NOMO-1 treated with dmso at 0.1 percent for 144 hours (cell line): Measurements from ENCODE around the gene ERMAP.
"Not testable (repeated sequence)": the region's sequence is repeated elsewhere in the genome, so short reads cannot be mapped to it uniquely, and the experiment has no call there.

ENCODE experiments used
- DNase-seq: peaks from one replicate; lab custom pipeline; 2025; ENCODE audit not compliant: unreplicated experiment; lab: John Stamatoyannopoulos, UW

The ERMAP gene

DNA sequence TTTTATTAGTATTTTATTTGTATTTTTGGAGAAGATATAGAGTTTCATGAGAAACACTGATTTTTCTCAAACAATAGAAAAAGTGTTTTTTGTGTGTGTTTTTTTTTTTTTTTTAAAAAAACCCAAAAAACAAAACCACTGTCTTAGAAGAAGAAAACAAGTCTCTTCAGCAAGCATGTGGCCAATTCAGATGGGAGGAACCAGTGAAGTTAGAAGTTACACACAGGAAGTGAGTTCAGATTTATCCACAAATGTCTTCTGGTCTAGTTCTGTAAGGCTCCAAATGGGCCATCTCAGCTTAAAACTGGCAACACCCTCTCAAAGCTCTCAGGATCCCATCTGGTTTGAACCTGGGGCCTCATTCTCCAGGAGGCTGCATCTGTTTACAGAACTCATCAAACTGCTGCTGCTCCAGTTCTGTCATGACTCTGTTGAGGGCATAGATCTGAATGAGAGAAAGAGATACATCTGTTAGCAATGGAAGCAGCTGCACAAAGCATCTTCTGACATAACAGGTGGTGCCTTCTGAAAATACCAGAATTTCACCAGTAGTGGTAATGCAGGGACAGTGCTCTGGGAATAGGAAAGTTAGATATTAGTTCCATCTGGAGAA, 9.8 kb upstream of the ERMAP start:
- DNase-seq = no peak

DNA sequence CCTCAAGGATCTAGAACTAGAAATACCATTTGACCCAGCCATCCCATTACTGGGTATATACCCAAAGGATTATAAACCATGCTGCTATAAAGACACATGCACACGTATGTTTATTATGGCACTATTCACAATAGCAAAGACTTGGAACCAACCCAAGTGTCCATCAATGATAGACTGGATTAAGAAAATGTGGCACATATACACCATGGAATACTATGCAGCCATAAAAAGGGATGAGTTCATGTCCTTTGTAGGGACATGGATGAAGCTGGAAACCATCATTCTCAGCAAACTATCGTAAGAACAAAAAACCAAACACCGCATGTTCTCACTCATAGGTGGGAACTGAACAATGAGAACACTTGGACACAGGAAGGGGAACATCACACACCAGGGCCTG, 2.1 kb upstream of the ERMAP start:
- DNase-seq = not testable (repeated sequence)

DNA sequence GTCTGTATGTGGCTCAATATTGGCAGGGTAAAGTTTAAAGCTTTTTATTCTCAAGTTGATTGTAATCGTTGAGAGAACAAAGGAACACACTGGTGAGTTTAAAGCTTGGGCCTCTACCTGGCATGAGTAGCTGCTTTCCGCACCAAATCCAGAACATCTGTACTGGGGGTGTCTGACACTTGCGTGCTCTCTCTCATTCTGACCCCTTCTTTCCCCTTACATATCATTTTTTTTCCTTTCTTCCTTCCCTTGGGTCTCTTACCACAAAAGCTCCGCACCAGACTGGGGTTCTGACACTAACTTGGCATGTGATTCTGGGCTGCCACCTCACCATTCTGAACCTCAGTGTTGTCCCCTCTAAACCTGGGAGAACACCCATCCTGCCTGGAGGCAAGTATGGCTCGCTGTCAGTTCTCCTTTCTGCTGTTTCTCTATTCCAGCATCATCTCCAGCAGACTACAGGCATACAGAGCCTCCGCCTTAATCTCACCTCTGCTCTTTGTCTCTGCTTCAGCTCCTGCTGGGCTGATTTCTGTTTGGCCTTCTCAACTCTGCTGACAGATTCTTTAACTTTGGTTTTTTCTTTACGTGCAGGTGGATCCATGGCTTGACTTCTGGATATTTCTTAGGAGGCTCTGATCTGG, 859 bp upstream of the ERMAP start:
- DNase-seq = no peak

DNA sequence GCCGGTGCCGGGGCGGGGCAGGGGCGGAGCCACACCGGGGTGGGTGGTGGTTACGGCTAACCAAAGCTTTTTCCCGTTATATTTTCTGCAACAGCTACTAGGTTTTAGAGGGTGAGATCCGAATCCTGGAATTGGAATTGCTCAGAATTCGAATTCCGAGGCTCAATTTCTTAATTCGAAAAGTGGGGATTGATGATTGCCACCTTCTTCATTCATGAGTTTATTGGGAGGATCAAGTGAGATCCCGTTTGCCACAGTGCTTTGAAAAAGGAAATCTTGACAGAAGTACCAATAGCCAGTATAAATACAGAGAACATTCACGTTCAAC, 482 bp downstream of the ERMAP start:
- no peak for DNase-seq

DNA sequence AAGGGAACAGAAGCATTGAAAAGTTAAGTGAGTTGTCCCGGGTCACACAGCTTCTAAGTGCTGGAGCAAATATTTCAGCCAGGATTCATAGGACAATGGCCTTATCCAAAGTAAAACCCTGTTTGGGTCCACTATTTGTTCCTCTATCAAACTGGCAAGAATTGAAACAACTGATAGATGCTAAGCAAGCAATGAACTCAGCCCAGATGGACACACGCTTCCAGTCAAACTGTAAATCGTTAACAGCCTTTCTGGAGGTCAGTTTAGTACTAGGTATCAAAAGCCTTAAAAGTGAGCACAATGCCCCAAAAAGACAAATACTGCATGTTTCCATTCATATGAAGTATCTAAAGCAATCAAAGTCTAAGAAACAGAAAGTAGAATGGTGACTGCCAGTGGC, 1.1 kb downstream of the ERMAP start:
- no peak for DNase-seq

DNA sequence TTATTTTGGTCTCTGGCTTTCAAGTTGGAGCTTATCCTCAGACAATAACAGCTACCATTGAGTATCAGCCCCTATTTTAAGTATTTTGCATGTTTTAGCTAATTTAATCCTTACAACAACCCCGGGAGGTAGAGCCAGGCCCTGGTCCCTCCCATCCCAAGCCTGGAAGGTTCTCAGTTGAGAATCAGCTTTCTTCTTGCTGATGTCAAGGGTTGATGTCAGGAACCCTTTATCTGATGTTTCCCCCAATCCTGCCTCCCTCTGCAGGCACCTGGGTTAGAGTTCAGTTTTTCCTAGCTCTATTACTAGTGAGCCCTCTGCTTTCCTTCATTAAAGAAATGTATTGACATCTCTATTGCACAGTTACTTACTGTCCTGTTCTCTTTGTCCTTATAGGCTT, 3.9 kb downstream of the ERMAP start:
- DNase-seq = no peak

DNA sequence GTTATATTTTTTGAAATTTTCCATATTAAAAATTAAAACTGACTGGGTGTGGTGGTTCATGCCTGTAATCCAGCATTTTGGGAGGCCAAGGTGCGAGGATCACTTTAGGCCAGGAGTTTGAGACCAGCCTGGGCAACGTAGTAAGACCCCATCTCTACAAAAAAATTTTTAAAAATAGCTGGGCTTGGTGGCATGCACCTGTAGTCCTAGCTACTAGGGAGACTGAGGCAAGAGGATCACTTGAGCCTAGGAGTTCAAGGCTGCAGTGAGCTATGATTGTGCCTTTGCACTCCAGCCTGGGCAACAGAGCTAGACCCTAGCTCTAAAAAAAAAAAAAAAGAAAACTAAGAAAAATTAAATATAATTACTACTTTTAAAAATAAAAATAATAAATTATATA, 4.8 kb downstream of the ERMAP start:
- no peak for DNase-seq

DNA sequence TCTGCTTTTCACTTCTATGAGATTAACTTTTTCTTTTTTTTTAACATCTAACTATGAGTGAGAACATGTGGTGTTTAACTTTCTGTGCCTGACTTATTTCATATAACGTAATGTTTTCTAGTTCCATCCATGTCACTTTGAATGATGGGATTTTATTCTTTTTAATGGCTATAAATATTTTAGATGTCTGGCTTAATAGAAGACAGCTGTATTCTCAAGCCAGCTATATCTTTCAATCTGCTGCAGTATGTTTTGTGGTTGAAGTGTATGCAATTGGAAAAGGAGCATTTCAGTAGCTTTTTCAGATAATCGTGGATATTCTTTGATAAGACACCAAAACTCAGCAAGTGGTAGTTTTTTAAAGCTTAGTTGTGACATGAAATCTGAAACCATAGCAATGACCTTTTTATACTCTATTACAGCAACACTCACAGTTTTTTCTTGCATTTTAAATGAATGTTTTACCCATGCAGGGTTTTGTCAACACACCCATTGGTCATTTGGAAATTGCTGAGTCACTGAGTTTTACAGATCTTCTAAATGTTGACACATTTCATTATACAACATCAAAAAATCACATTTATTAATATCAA, 6.0 kb downstream of the ERMAP start:
- DNase-seq = no peak

DNA sequence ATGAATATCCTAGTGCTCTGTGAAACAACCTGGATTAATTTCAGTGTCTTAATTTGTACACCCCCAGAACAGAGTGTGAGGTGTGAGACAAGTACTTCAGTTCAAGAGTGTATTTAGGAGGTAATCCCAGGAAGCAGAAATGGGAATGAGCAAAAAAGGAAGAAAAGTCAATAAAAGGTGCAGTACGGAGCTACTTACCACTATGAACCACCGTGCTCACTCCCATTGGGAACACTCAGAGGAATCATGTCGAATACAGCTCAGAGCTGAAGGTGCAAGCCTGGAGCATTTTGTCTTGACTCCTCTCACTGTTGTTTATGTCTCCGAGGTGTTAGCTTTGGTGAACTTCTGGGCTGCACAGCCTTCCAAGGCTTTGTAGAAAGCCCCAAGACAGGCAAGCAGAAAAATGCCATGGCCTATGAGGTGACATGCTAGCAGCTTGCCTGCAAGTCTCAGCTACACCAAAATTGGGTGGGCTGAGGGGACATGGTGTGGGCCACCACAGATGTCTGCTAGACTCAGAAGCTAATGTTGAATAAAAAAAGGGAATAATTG, 7.6 kb downstream of the ERMAP start:
- DNase-seq = no peak

DNA sequence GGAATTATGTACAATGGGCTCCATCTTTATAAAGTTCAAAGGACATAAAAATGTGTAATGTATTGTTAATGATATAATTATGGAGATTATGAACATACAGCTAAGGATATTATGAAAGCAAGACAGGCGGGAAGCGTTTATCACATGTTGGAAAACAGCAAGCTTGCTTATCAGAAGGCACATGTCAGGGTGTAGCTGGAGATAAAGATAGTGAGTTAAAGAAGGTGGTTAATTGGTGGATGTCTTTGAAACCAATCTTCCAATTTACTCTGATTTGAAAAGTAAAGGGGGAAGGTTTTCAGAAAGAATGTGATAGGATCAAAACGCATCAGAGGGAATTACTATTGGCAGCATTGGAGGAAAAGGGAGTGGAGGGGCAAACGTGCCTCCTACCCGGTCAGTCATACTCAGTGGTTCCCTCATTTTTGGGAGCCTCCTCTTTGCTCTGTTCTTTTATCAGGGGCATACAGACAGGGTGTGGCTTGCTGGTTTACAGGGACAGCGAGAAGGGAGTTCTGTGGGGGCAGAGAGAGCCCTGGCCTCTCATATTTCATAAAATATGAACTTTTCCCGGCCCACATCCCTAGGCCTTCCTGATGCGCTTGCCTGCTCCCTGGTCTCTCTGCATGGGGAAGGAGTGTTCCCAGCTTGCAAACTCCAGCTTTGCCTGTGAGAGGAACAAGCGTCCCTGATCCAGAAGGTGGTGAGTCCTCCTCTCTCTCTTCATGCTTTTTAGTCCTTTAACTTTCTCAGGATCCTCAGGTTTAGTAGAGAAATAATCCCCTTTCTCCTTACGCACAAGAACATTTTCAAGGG, 8.3 kb downstream of the ERMAP start:
- DNase-seq = no peak

DNA sequence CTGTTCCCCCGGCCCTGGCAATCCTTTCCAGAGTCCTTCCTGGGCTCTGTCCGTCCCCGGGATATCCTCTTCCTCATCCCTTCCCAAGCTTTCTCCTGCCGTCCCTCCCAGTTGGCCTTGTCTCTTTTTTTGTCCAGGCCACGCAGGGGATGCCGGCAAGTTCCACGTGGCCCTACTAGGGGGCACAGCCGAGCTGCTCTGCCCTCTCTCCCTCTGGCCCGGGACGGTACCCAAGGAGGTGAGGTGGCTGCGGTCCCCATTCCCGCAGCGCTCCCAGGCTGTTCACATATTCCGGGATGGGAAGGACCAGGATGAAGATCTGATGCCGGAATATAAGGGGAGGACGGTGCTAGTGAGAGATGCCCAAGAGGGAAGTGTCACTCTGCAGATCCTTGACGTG, 13.7 kb downstream of the ERMAP start:
- DNase-seq = no peak

DNA sequence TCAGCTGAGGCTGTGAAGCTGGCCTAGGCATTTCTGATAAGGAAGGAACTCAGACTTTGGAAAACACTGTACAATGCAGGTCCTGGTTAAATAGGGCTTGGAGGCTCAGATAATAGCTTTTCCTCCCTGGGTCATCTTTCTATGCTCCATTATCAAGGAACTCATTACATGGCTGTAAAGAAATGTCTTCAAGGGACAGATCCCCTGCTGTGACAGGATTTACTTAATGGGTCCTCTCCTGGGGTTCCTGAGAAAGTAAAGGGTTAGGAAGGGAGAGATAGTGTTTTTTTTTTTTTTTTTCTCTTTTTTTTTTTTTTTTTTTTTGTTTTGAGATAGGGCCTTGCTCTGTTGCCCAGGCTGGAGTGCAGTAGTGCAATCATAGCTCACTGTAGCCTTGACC, 14.4 kb downstream of the ERMAP start:
- DNase-seq = no peak

DNA sequence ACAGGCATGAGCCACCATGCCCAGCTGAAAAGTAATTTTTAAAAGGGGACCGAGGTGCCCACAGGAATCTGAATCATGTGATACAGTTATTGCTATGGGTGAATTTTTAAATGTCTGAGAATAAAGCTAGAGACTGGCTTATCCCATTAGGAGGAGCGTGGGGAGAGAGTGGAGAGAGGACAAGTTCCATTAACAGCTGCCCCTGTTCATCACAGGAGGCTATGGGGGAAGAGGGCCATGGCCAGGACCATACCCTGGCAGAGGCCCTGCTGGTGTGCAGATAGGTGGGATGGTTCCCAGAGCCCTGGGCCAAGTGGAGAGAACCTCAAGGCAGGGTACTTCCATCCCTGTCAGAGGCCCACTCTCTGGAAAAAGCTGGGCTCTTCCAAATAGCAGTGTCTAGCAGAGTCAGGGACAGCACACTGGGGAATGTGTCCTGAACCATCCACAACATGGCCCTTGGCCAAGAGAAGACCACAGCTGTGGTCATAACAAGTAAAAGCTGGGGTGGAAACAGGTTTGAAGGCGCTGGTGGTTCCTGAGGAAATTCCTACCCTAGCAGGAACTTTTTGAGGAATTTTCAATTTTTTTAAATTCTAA, 15.8 kb downstream of the ERMAP start:
- no peak for DNase-seq

DNA sequence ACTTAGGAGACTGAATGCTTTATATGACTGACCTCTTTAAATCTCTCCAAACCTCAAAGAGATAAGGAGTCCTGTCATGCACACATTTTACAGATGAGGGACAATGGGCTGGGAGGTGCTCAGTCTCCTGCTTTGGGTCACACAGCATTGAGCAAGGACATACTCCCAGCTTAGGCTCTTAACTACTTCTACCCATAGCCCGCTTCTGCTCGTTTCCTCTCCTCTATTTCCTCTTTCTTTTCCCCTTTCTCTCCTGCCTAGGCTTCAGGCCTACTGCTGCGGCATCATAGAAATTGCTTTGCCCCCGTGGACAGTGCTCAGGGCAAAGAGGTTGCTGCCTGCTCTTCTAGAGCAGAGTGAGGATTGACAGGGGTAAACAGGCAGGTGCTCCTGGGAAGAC, 17.1 kb downstream of the ERMAP start:
- DNase-seq = peak; percentile 47

DNA sequence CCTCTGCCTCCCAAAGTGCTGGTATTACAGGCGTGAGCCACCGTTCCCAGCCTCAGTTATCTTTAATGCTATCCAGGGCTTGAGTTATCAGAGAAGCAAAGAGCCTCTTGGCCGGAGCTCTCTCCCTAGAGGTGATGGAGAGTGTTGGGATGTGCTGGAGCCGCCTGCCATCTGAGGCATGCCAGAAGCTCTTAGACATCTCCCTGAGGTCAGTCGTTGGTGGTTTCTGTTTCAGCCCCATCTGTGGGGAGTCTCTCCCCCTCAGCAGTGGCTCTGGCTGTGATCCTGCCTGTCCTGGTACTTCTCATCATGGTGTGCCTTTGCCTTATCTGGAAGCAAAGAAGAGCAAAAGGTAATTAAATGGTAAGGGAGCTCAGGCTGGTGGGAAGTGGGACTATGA, 17.9 kb downstream of the ERMAP start:
- no peak for DNase-seq

DNA sequence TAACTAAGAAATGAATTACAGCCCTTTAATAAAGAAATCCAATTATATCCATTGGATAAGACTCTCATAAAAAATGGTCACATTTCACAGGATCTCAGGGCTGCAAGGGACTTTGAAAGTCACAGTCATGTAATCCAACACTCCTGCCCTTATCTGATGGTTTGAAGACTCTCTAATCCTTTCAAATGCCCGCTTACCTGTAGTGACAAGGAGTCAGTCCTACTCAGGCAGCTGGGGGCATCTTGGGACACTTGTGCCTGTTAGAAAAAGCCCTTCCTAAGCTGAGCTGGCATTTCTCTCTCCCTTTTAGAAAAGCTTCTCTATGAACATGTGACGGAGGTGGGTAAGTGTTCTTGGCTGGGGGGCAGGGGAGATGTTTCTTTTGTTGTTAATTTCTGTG, 18.5 kb downstream of the ERMAP start:
- DNase-seq = no peak

DNA sequence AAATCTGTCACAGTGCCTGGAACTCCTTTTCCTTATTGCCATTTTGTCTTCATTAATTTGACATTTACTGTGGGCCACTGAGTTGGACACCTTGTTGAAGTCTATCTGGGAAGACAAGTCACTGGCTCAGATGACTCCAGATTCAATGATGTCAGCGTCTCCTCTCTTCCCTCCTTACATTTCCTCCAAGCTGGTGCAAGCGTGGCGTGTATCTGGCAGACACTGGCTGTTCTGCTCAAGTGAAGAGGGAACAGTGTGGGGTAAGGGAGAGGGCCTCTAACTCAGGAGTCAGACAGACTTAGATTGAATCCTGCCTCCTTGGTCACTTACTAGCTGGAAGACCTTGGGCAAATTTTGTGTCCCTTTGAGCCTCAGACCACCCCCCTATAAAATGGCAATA, 20.8 kb downstream of the ERMAP start:
- no peak for DNase-seq

DNA sequence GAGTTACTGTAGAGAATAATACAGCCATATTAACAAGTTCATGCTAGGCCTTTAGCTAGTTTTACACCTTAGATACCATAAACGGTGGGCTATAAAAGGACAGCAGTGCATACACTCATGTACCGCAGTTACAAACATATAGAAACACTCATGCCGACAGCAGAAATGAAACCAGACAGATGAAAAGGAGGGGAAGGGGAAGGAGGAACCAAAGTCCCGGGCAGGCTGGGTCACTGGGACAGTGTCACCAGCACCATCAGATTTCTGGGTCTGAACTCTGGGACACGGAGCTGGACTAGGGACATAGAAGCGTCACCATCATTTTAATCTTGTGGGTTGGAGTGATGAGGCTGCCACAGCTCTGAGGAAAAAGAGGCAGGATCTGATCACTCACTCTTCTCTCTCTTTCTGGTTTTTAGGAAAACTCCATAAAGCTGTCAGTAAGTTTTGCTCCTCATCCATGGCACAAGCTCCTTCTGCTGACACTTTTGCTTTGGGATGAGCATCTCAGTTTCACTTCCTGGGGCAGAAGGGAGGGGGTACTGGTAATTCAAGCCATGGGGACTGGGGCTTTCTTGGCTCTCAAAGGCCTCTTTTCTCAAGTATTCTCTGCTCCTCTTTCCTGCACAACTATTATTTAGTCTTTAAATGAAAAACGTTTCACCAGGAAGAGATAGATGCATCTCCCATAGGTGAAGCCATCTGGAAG, 21.7 kb downstream of the ERMAP start:
- no peak for DNase-seq

DNA sequence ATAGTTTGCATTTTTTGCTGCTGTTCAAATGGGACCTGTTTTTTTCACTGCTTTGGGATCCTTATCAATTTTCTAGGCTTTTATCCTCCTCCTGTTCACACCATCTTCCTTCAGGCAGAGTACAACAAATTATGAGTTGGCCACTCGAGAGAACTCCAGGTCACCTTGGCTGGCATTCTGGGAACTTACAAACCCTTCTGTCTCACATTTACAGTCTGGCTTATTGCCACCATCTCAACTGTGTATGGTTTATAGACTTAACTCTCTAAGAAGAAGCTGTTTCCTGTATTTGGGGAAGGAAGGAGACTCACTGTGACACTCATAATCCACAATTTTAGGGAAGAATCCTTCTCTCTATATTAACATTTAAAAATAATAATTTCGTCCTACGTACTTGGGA, 24.1 kb downstream of the ERMAP start:
- no peak for DNase-seq

DNA sequence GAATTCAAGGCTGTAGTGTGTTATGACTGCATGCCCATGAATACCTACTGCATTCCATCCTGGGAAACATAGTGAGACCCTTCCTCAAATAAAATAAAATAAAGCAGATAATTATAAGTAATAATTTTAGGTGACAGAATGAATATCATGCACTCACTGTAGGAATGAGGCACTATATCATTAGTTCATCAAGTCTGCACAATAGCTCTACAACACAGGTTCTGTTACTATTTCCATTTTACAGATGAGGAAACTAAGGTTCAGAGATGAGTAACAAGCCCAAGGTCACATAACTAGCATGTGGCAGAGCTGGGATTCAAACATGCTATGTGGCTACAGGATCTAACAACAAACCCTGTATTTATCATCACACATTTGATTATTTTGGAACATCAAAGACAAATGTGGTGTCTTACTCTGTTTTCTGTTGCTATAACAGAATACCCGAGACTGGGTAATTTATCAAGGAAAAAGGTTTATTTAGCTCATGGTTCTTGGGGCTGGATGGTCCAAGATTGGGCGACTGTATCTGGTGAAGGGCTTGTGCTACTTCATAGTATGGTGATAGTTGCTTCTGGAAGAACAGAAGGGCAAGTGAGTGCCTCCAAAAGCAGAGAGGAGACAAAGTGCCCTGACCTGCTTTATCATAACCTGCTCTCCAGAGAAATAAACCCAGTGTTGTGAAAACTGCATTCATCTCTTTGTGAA, 24.7 kb downstream of the ERMAP start:
- DNase-seq = no peak
